Lower leg skin (tissue), 3 donors: ENCODE results near the gene RNU2-1.
"Not testable (repeated sequence)": the region's sequence is repeated elsewhere in the genome, so short reads cannot be mapped to it uniquely, and the experiment has no call there.

Experiments used
- POLR2A ChIP-seq, 2 donors: fragments of 450-650 bp; IDR thresholded peaks; one replicate each; pipeline ENCODE4 v1.6.1; 2016 to 2017; ENCODE audit warnings: antibody characterized with exemption in 2 of 2, mild to moderate bottlenecking in 1 of 2, moderate library complexity in 1 of 2
- TF ChIP-seq, protein P1 (sequence below), 3 donors: fragments of 450-650 bp; IDR thresholded peaks; one replicate each; pipeline ENCODE4 v1.5.1; 2016; ENCODE audit warnings: antibody characterized with exemption in 3 of 3, mild to moderate bottlenecking in 3 of 3, moderate library complexity in 2 of 3

DNA sequence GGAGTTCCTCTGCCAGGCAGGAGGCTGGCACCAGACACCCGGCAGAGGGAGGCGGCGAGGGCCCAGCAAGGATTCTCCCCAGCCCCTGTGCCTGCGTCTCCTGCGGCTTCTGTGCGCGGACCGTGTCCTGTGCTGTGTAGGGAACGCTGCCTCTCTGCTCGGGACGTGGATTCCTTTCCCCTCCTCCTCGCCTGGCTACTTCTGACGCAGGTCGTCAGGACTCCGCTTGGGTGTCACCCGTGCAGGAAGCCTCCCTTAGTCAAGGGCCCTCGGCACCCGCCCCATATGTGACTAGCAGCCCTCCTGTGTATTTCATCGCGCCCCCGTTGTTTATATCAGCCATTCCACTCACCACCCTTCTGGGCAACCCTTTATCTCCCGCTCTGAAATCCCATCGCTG is 12.7 kb upstream of the RNU2-1 start:
- TF ChIP-seq, protein P1, sequence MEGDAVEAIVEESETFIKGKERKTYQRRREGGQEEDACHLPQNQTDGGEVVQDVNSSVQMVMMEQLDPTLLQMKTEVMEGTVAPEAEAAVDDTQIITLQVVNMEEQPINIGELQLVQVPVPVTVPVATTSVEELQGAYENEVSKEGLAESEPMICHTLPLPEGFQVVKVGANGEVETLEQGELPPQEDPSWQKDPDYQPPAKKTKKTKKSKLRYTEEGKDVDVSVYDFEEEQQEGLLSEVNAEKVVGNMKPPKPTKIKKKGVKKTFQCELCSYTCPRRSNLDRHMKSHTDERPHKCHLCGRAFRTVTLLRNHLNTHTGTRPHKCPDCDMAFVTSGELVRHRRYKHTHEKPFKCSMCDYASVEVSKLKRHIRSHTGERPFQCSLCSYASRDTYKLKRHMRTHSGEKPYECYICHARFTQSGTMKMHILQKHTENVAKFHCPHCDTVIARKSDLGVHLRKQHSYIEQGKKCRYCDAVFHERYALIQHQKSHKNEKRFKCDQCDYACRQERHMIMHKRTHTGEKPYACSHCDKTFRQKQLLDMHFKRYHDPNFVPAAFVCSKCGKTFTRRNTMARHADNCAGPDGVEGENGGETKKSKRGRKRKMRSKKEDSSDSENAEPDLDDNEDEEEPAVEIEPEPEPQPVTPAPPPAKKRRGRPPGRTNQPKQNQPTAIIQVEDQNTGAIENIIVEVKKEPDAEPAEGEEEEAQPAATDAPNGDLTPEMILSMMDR (IDR thresholded peaks at IDR 0.05) = not testable (repeated sequence)
- TF ChIP-seq POLR2A (IDR thresholded peaks at IDR 0.05) = not testable (repeated sequence)
